K562 (cell line): ENCODE results near the gene PPP1R12C. TPM values are rescaled to one million over a fixed set of nuclear protein-coding genes. Genes with fewer than 3 reads are reported as not detected.

ENCODE experiments used
- CTCFL ChIP-seq: IDR thresholded peaks from 2 replicates; pipeline ENCODE4 v1.6.1; 2011; ENCODE audit warnings: borderline replicate concordance, low read depth, mild to moderate bottlenecking, moderate library complexity, low read length; ENCODE audit not compliant: insufficient read depth, poor library complexity, severe bottlenecking
- GABPB2 ChIP-seq: fragments of 250-450 bp; sonication (Bioruptor Pico); conservative IDR thresholded peaks from 2 replicates; pipeline ENCODE4 v1.5.1; 2021; ENCODE audit warnings: mild to moderate bottlenecking
- LCOR ChIP-seq: sonication (generic); formaldehyde crosslinking; IDR thresholded peaks from 2 replicates; pipeline ENCODE4 v1.8.0; 2022; ENCODE audit warnings: mild to moderate bottlenecking, missing genetic modification reagents
- POLR3A ChIP-seq: IDR thresholded peaks from 2 replicates; pipeline ENCODE4 v1.6.1; 2011; ENCODE audit warnings: borderline replicate concordance, mild to moderate bottlenecking, moderate library complexity; ENCODE audit not compliant: insufficient read length, insufficient read depth; ENCODE audit errors: extremely low read depth
- RBM34 ChIP-seq: fragments of 200-400 bp; formaldehyde crosslinking; IDR thresholded peaks from 2 replicates; pipeline ENCODE4 v1.6.1; 2018; ENCODE audit warnings: low read length, borderline replicate concordance; ENCODE audit not compliant: insufficient read depth
- TARDBP ChIP-seq: fragments of 450-650 bp; IDR thresholded peaks from 2 replicates; pipeline ENCODE4 v1.6.1; 2016
- TOE1 ChIP-seq, 2 experiments: fragments of 450-650 bp in 1 of 2; sonication (generic) in 1 of 2; formaldehyde crosslinking in 1 of 2; IDR thresholded peaks; 2 replicates each; pipeline versions ENCODE4 v1.7.1 to v1.8.0; 2016 to 2022; ENCODE audit warnings: borderline replicate concordance in 2 of 2, mild to moderate bottlenecking in 2 of 2, antibody characterized with exemption in 1 of 2, inconsistent platforms in 1 of 2, low read depth in 1 of 2, missing genetic modification reagents in 1 of 2, moderate library complexity in 1 of 2
- ZFP30 ChIP-seq: fragments of 250-450 bp; sonication (Bioruptor Pico); IDR thresholded peaks from 2 replicates; pipeline ENCODE4 v1.8.0; 2022; ENCODE audit warnings: moderate library complexity, mild to moderate bottlenecking, inconsistent platforms, borderline replicate concordance
- ZNF232 ChIP-seq: sonication (generic); formaldehyde crosslinking; IDR thresholded peaks from 2 replicates; pipeline ENCODE4 v1.8.0; 2022; ENCODE audit warnings: mild to moderate bottlenecking, missing genetic modification reagents
- ZNF655 ChIP-seq: fragments of 250-450 bp; sonication (Bioruptor Pico); IDR thresholded peaks from 2 replicates; pipeline ENCODE4 v1.5.0; 2021
- polyA plus RNA-seq, 8 experiments: library from polyadenylated mRNA; depleted of rRNA in 4 of 8; stranded (reverse) in 5 of 8; unstranded in 3 of 8; fragments of >200 nt; fragmentation: Nextera tagmentation in 2 of 8; fragmentation: Illumina TruSeq in 1 of 8; extraction: Ambion mirVana in 2 of 8; extraction: Trizol in 1 of 8; gene quantifications; 2 replicates each; pipeline versions ENCODE4 v1.2.1 to v1.2.3, GENCODE V29; 2011 to 2014; ENCODE audit warnings: inconsistent platforms in 1 of 8, missing spikeins in 1 of 8
- total RNA-seq, 7 experiments: library from RNA; depleted of rRNA in 6 of 7; stranded (reverse); fragments of >200 nt in 6 of 7; fragmentation: Illumina TruSeq in 2 of 7; extraction: Trizol in 2 of 7; gene quantifications; 2 replicates each; pipeline versions ENCODE4 v1.2.1 to v1.2.3, GENCODE V29; 2011 to 2021; ENCODE audit warnings: low replicate concordance in 1 of 7
- TF ChIP-seq, protein P1 (sequence below), 2 experiments: IDR thresholded peaks; 2 replicates each; pipeline ENCODE4 v1.6.1; 2012; ENCODE audit warnings: improper control_type of control experiment in 2 of 2, low read depth in 2 of 2, low read length in 2 of 2, borderline replicate concordance in 1 of 2
- TF ChIP-seq, protein P2 (sequence below): fragments of 250-450 bp; sonication (Bioruptor Pico); IDR thresholded peaks from 2 replicates; pipeline ENCODE4 v1.4.0; 2020; ENCODE audit warnings: mild to moderate bottlenecking, moderate library complexity
- TF ChIP-seq, protein P3 (sequence below), 2 experiments: fragments of 250-450 bp in 1 of 2; fragments of 450-650 bp in 1 of 2; sonication (Bioruptor Pico) in 1 of 2; IDR thresholded peaks; 2 replicates each; pipeline versions ENCODE4 v1.6.1 to v1.8.0; 2016 to 2021; ENCODE audit warnings: mild to moderate bottlenecking in 2 of 2, moderate library complexity in 2 of 2, missing compliant biosample characterization in 1 of 2, missing genetic modification characterization in 1 of 2

The PPP1R12C gene
- total and polyA plus RNA-seq, 9 of the 15 experiments (the other 6 are each of a cell fraction or from before 2014, with no cell fraction given) = 1.8 to 136 (median 33.7) TPM

- peak; percentile 75 for TF ChIP-seq TOE1 (IDR thresholded peaks at IDR 0.05; ENCODE audit: borderline replicate concordance)
- no peak for TF ChIP-seq TOE1 (CRISPR knock-in tag; IDR thresholded peaks at IDR 0.05; ENCODE audit: borderline replicate concordance, low read depth)
- no peak for TF ChIP-seq ZFP30 (CRISPR knock-in tag)
- TF ChIP-seq, protein P1, sequence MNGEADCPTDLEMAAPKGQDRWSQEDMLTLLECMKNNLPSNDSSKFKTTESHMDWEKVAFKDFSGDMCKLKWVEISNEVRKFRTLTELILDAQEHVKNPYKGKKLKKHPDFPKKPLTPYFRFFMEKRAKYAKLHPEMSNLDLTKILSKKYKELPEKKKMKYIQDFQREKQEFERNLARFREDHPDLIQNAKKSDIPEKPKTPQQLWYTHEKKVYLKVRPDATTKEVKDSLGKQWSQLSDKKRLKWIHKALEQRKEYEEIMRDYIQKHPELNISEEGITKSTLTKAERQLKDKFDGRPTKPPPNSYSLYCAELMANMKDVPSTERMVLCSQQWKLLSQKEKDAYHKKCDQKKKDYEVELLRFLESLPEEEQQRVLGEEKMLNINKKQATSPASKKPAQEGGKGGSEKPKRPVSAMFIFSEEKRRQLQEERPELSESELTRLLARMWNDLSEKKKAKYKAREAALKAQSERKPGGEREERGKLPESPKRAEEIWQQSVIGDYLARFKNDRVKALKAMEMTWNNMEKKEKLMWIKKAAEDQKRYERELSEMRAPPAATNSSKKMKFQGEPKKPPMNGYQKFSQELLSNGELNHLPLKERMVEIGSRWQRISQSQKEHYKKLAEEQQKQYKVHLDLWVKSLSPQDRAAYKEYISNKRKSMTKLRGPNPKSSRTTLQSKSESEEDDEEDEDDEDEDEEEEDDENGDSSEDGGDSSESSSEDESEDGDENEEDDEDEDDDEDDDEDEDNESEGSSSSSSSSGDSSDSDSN (IDR thresholded peaks at IDR 0.05; ENCODE audit: borderline replicate concordance in 1 of 2, low read depth in 2 of 2, low read length in 2 of 2) = peak in 1 of 2 experiments; percentile 60; a peak in 1 of 4 replicates
- TF ChIP-seq ZNF232 (CRISPR knock-in tag) = no peak
- TF ChIP-seq, protein P2, sequence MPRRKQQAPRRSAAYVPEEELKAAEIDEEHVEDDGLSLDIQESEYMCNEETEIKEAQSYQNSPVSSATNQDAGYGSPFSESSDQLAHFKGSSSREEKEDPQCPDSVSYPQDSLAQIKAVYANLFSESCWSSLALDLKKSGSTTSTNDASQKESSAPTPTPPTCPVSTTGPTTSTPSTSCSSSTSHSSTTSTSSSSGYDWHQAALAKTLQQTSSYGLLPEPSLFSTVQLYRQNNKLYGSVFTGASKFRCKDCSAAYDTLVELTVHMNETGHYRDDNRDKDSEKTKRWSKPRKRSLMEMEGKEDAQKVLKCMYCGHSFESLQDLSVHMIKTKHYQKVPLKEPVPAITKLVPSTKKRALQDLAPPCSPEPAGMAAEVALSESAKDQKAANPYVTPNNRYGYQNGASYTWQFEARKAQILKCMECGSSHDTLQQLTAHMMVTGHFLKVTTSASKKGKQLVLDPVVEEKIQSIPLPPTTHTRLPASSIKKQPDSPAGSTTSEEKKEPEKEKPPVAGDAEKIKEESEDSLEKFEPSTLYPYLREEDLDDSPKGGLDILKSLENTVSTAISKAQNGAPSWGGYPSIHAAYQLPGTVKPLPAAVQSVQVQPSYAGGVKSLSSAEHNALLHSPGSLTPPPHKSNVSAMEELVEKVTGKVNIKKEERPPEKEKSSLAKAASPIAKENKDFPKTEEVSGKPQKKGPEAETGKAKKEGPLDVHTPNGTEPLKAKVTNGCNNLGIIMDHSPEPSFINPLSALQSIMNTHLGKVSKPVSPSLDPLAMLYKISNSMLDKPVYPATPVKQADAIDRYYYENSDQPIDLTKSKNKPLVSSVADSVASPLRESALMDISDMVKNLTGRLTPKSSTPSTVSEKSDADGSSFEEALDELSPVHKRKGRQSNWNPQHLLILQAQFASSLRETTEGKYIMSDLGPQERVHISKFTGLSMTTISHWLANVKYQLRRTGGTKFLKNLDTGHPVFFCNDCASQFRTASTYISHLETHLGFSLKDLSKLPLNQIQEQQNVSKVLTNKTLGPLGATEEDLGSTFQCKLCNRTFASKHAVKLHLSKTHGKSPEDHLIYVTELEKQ (CRISPR knock-in tag) = no peak
- TF ChIP-seq GABPB2 (CRISPR knock-in tag) = no peak
- no peak for TF ChIP-seq ZNF655 (CRISPR knock-in tag)
- TF ChIP-seq, protein P3, sequence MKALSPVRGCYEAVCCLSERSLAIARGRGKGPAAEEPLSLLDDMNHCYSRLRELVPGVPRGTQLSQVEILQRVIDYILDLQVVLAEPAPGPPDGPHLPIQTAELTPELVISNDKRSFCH (CRISPR knock-in tag; IDR thresholded peaks at IDR 0.05) = no peak
- TF ChIP-seq, protein P3 (tag; IDR thresholded peaks at IDR 0.05) = no peak
- TF ChIP-seq LCOR = peak; percentile 78; the same call in 1 of the 2 replicates
- no peak for TF ChIP-seq POLR3A
- peak; percentile 49; the same call in 1 of the 2 replicates for TF ChIP-seq TARDBP
- TF ChIP-seq RBM34 = no peak
- TF ChIP-seq CTCFL = no peak
Observed at GRCh38 chr19:55160128-55160985, 42.9 kb upstream of the PPP1R12C start (continued).
